Keratinocyte (primary cell): ENCODE measurements around the gene NBEAL2.

ENCODE experiments used
- EZH2 ChIP-seq: IDR thresholded peaks from one replicate; pipeline ENCODE4 v1.6.1; 2012; ENCODE audit warnings: inconsistent platforms, mild to moderate bottlenecking, low read length, moderate library complexity
- TF ChIP-seq, protein P1 (sequence below), 3 experiments: IDR thresholded peaks in 1 of 3; conservative IDR thresholded peaks in 1 of 3; optimal IDR thresholded peaks in 1 of 3; 2 replicates in 2 of 3; 3 replicates in 1 of 3; pipeline versions ENCODE3 to v1.5.1; 2011; ENCODE audit warnings: low read length in 3 of 3, mild to moderate bottlenecking in 3 of 3, moderate library complexity in 2 of 3, control low read depth in 1 of 3, inconsistent platforms in 1 of 3; ENCODE audit not compliant: insufficient read depth in 2 of 3; ENCODE audit errors: extremely low read depth in 1 of 3

- TF ChIP-seq, protein P1, sequence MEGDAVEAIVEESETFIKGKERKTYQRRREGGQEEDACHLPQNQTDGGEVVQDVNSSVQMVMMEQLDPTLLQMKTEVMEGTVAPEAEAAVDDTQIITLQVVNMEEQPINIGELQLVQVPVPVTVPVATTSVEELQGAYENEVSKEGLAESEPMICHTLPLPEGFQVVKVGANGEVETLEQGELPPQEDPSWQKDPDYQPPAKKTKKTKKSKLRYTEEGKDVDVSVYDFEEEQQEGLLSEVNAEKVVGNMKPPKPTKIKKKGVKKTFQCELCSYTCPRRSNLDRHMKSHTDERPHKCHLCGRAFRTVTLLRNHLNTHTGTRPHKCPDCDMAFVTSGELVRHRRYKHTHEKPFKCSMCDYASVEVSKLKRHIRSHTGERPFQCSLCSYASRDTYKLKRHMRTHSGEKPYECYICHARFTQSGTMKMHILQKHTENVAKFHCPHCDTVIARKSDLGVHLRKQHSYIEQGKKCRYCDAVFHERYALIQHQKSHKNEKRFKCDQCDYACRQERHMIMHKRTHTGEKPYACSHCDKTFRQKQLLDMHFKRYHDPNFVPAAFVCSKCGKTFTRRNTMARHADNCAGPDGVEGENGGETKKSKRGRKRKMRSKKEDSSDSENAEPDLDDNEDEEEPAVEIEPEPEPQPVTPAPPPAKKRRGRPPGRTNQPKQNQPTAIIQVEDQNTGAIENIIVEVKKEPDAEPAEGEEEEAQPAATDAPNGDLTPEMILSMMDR (optimal IDR thresholded peaks at IDR 0.05 in 1 of 3, IDR thresholded peaks at IDR 0.05 in 1 of 3, conservative IDR thresholded peaks at IDR 0.05 in 1 of 3; ENCODE audit: extremely low read depth in 1 of 3, insufficient read depth in 2 of 3, low read length in 3 of 3) = no peak
- TF ChIP-seq EZH2 = no peak
Measured at GRCh38 chr3:47018269-47018611, 38.8 kb downstream of the NBEAL2 start.
